ENCODE data around the gene STMP1.
"Not testable (repeated sequence)": the region's sequence is repeated elsewhere in the genome, so short reads cannot be mapped to it uniquely, and the experiment has no call there.

Gene STMP1

DNA sequence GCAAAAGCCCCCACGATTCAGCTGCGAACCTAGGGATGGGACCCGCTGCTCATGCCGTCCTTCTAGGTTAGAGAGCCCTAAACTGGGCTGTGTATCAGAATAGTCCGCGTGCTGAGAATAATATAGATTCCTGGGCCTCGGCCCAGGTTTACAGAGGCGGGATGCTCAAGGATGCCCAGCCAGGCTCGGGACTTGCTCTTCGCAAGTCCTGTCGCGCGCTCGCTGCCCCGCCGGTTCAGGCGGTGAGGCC, 266 bp upstream of the STMP1 start:
- Histone ChIP-seq H3K27me3 (replicated peaks; ENCODE audit: control insufficient read depth, insufficient read depth, low read length, poor library complexity, severe bottlenecking) (no peaks in the 10 kb centered on the region), H3K4me1 (ENCODE audit: control insufficient read depth, insufficient read depth, low read length, poor library complexity, severe bottlenecking) (peaks cover 10% of the 10 kb centered on the region)

DNA sequence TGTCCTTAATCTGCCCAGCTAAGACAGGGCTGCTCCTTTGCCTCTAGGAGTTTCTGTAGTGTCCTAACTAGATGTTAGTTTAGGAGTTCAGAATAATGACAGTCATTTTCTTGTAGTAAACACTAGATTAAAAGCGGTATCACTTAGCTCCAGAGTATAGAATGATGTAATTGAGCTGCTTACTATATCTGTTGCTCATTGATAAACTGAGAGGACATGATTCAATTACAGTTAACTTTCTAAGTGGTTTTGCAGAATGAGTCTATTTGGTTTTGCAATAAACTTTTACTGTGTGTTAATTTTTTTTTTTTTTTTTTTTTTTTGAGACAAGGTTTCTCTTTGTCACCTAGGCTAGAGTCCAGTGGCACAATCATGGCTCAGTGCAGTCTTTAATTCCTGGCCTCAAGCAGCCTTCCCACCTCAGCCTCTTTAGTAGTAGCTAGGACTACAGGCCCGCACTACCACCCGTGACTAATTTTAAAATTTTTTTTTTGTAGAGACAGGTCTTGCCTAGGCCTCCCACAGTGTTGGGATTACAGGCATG, 1.8 kb downstream of the STMP1 start:
- DNase-seq = no peak

More for the DNA sequence above, 266 bp upstream of the STMP1 start:
- Histone ChIP-seq H3K4me3 (ENCODE audit: insufficient read depth, low read depth, low read length, poor library complexity, severe bottlenecking) (peak overlapping the region; percentile 79), H3K36me3 (ENCODE audit: control insufficient read depth, insufficient read depth, low read length) (no peaks in the 10 kb centered on the region), H3K9me3 (ENCODE audit: control insufficient read depth, low read length) (no peaks in the 10 kb centered on the region), H3K27ac (ENCODE audit: insufficient read depth, low read length, poor library complexity, severe bottlenecking) (peak overlapping the region; percentile 64)
- no peak for DNase-seq

DNA sequence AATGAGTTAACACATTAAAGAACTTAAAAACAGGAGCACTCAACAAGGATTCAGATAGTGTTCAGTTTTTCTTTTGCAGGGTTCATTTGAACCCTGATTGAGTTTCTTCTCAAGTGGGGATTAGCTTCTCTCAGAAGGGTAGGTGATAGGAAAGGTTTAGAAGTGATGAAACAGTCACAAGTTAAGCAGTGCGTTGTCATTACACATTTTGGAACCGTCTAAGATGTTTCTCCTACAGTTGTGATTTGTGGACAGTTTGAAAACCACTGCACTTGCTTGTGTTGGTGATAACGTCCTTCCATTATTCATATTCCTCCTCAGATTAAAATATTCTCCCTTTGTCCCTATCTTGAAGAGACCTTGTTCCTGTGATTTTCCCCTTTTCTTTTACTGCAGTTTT, 2.7 kb downstream of the STMP1 start:
- Histone ChIP-seq H3K36me3 (ENCODE audit: control insufficient read depth, insufficient read depth, low read length) (no peaks in the 10 kb centered on the region), H3K9me3 (ENCODE audit: control insufficient read depth, low read length) (no peaks in the 10 kb centered on the region), H3K4me1 (ENCODE audit: control insufficient read depth, insufficient read depth, low read length, poor library complexity, severe bottlenecking) (peaks cover 10% of the 10 kb centered on the region), H3K4me3 (ENCODE audit: insufficient read depth, low read depth, low read length, poor library complexity, severe bottlenecking) (no peak overlapping the region), H3K27me3 (replicated peaks; ENCODE audit: control insufficient read depth, insufficient read depth, low read length, poor library complexity, severe bottlenecking) (no peaks in the 10 kb centered on the region), H3K27ac (ENCODE audit: insufficient read depth, low read length, poor library complexity, severe bottlenecking) (no peak overlapping the region)
- no peak for DNase-seq

More for the DNA sequence above, 1.8 kb downstream of the STMP1 start:
- H3K36me3 ChIP-seq (ENCODE audit: control insufficient read depth, insufficient read depth, low read length) = no peaks in the 10 kb centered on the region
- no peaks in the 10 kb centered on the region for H3K27me3 ChIP-seq (replicated peaks; ENCODE audit: control insufficient read depth, insufficient read depth, low read length, poor library complexity, severe bottlenecking)
- peaks cover 10% of the 10 kb centered on the region for H3K4me1 ChIP-seq (ENCODE audit: control insufficient read depth, insufficient read depth, low read length, poor library complexity, severe bottlenecking)
- no peaks in the 10 kb centered on the region for H3K9me3 ChIP-seq (ENCODE audit: control insufficient read depth, low read length)
- no peak overlapping the region for H3K4me3 ChIP-seq (ENCODE audit: insufficient read depth, low read depth, low read length, poor library complexity, severe bottlenecking)
- H3K27ac ChIP-seq (ENCODE audit: insufficient read depth, low read length, poor library complexity, severe bottlenecking) = no peak overlapping the region

DNA sequence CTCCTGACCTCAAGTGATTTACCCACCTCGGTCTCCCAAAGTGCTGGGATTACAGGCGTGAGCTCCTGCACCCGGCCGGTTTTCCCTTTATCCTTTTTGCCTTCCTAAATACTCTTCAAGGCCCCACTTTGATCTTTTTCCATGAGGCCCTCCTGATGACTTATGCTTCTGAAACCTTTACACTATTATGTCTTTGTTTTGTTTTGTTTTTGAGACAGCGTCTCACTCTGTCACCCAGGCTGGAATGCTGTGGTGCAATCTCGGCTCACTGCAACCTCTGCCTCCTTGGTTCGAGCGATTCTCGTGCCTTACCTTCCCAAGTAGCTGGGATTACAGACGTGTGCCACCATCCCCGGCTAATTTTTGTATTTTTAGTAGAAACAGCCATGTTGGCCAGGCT, 3.8 kb downstream of the STMP1 start:
- Histone ChIP-seq H3K36me3 (ENCODE audit: control insufficient read depth, insufficient read depth, low read length) (no peaks in the 10 kb centered on the region), H3K27ac (ENCODE audit: insufficient read depth, low read length, poor library complexity, severe bottlenecking) (no peak overlapping the region), H3K27me3 (replicated peaks; ENCODE audit: control insufficient read depth, insufficient read depth, low read length, poor library complexity, severe bottlenecking) (no peaks in the 10 kb centered on the region), H3K9me3 (ENCODE audit: control insufficient read depth, low read length) (no peaks in the 10 kb centered on the region), H3K4me3 (ENCODE audit: insufficient read depth, low read depth, low read length, poor library complexity, severe bottlenecking) (no peak overlapping the region), H3K4me1 (ENCODE audit: control insufficient read depth, insufficient read depth, low read length, poor library complexity, severe bottlenecking) (peaks cover 10% of the 10 kb centered on the region)
- DNase-seq = no peak

DNA sequence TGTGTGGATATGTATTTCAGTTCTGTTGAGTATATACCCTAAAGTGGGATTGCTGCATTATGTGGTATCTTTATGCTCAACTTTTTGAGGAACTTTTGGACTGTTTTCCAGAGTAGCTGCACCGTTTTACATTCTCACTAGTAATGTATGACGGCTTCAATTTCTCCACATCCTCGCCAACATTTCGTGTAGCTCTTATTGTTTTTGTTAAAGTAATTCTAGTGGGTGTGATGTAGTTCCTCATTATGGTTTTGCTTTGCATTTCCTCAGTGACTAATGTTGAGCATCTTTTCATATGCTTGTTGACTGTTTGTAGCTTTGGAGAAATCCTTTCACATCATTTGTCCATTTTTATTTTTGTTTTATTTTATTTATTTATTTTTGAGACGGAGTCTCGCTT, 4.5 kb downstream of the STMP1 start:
- no peaks in the 10 kb centered on the region for H3K9me3 ChIP-seq (ENCODE audit: control insufficient read depth, low read length)
- no peak overlapping the region for H3K27ac ChIP-seq (ENCODE audit: insufficient read depth, low read length, poor library complexity, severe bottlenecking)
- H3K27me3 ChIP-seq (replicated peaks; ENCODE audit: control insufficient read depth, insufficient read depth, low read length, poor library complexity, severe bottlenecking) = no peaks in the 10 kb centered on the region
- peaks cover 8% of the 10 kb centered on the region for H3K4me1 ChIP-seq (ENCODE audit: control insufficient read depth, insufficient read depth, low read length, poor library complexity, severe bottlenecking)
- H3K4me3 ChIP-seq (ENCODE audit: insufficient read depth, low read depth, low read length, poor library complexity, severe bottlenecking) = no peak overlapping the region
- no peaks in the 10 kb centered on the region for H3K36me3 ChIP-seq (ENCODE audit: control insufficient read depth, insufficient read depth, low read length)
- DNase-seq = no peak

DNA sequence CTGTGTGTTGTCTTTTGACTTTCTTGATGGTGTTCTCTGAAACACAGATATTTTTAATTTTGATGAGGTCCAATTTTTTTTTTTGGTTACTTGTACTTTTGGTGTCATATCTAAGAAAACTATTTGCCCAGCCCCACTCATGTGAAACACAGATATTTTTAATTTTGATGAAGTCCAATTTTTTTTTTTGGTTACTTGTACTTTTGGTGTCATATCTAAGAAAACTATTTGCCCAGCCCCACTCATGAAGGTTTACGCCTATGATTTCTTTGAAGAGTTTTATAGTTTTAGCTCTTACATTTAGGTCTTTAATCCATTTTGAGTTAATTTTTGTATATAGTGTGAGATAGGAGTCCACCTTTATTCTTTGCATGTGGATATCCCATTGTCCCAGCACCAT, 5.3 kb downstream of the STMP1 start:
- H3K36me3 ChIP-seq (ENCODE audit: control insufficient read depth, insufficient read depth, low read length); H3K27ac ChIP-seq (ENCODE audit: insufficient read depth, low read length, poor library complexity, severe bottlenecking); H3K4me3 ChIP-seq (ENCODE audit: insufficient read depth, low read depth, low read length, poor library complexity, severe bottlenecking); H3K27me3 ChIP-seq (replicated peaks; ENCODE audit: control insufficient read depth, insufficient read depth, low read length, poor library complexity, severe bottlenecking); DNase-seq; H3K9me3 ChIP-seq (ENCODE audit: control insufficient read depth, low read length); H3K4me1 ChIP-seq (ENCODE audit: control insufficient read depth, insufficient read depth, low read length, poor library complexity, severe bottlenecking): not testable (repeated sequence)

DNA sequence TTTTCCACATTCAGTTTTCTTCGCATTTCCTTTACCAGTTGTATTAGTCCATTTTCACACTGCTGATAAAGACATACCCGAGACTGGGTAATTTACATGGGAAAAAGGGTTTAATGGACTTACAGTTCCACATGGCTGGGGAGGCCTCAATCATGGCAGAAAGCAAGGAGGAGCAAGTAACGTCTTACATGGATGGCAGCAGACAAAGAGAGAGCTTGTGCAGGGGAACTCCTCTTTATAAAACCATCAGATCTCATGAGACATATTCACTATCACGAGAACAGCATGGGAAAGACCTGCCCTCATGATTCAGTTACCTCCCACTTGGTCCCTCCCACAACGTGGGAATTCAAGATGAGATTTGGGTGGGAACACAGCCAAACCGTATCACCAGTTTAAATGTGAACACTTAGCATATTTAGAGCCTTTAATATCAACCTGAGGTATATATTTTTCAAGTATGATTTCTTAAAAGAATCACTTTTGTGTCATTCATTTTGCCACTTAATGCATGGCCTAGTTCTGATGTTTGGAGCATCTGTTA, 6.6 kb downstream of the STMP1 start:
- not testable (repeated sequence) for H3K27ac ChIP-seq (ENCODE audit: insufficient read depth, low read length, poor library complexity, severe bottlenecking); H3K27me3 ChIP-seq (replicated peaks; ENCODE audit: control insufficient read depth, insufficient read depth, low read length, poor library complexity, severe bottlenecking); H3K4me3 ChIP-seq (ENCODE audit: insufficient read depth, low read depth, low read length, poor library complexity, severe bottlenecking); H3K36me3 ChIP-seq (ENCODE audit: control insufficient read depth, insufficient read depth, low read length); H3K4me1 ChIP-seq (ENCODE audit: control insufficient read depth, insufficient read depth, low read length, poor library complexity, severe bottlenecking); H3K9me3 ChIP-seq (ENCODE audit: control insufficient read depth, low read length); DNase-seq

DNA sequence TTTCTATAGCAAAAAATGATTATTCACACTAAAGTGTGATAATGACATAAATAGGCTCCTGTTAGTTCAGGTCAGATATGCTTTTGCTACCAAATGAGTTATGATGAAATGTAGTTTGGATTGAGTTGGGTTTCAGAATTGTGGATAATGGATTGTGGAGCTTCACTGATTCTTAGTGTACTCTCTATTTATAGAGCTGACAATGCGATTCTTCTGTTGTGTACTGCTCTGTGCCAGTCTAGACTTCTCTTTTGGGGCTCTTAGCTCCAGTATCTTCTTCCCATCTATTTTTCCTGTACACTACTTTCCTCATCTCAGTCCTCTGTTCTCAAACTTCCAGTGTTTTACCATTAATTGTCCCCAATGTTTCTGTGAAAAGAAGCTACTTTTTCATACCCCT, 7.5 kb downstream of the STMP1 start:
- no peaks in the 10 kb centered on the region for H3K4me1 ChIP-seq (ENCODE audit: control insufficient read depth, insufficient read depth, low read length, poor library complexity, severe bottlenecking)
- no peak for DNase-seq
- no peaks in the 10 kb centered on the region for H3K9me3 ChIP-seq (ENCODE audit: control insufficient read depth, low read length)
- no peak overlapping the region for H3K4me3 ChIP-seq (ENCODE audit: insufficient read depth, low read depth, low read length, poor library complexity, severe bottlenecking)
- peaks cover 8% of the 10 kb centered on the region for H3K36me3 ChIP-seq (ENCODE audit: control insufficient read depth, insufficient read depth, low read length)
- H3K27ac ChIP-seq (ENCODE audit: insufficient read depth, low read length, poor library complexity, severe bottlenecking) = no peak overlapping the region
- H3K27me3 ChIP-seq (replicated peaks; ENCODE audit: control insufficient read depth, insufficient read depth, low read length, poor library complexity, severe bottlenecking) = no peaks in the 10 kb centered on the region

DNA sequence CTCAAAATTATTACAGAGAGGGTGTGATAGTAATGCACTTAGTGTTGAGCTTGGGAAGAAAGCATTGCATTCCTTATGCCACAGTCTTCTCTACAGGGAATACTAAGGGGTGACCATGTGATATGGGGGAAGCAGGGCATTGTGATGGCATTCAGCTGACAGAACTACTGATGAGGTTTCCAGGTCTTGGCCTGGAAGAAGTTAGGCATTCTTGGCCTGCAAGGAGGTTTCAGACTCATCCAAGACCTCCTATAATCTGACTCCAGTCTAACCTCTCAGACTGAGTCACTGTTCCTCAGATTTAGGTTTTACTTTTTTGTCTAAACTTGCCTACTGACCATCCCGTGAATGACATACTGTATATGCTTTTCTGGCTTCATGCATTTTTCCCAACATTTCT, 7.9 kb downstream of the STMP1 start:
- Histone ChIP-seq H3K4me3 (ENCODE audit: insufficient read depth, low read depth, low read length, poor library complexity, severe bottlenecking) (no peak overlapping the region), H3K4me1 (ENCODE audit: control insufficient read depth, insufficient read depth, low read length, poor library complexity, severe bottlenecking) (no peaks in the 10 kb centered on the region), H3K9me3 (ENCODE audit: control insufficient read depth, low read length) (no peaks in the 10 kb centered on the region), H3K27ac (ENCODE audit: insufficient read depth, low read length, poor library complexity, severe bottlenecking) (no peak overlapping the region), H3K27me3 (replicated peaks; ENCODE audit: control insufficient read depth, insufficient read depth, low read length, poor library complexity, severe bottlenecking) (no peaks in the 10 kb centered on the region), H3K36me3 (ENCODE audit: control insufficient read depth, insufficient read depth, low read length) (peaks cover 9% of the 10 kb centered on the region)
- no peak for DNase-seq

DNA sequence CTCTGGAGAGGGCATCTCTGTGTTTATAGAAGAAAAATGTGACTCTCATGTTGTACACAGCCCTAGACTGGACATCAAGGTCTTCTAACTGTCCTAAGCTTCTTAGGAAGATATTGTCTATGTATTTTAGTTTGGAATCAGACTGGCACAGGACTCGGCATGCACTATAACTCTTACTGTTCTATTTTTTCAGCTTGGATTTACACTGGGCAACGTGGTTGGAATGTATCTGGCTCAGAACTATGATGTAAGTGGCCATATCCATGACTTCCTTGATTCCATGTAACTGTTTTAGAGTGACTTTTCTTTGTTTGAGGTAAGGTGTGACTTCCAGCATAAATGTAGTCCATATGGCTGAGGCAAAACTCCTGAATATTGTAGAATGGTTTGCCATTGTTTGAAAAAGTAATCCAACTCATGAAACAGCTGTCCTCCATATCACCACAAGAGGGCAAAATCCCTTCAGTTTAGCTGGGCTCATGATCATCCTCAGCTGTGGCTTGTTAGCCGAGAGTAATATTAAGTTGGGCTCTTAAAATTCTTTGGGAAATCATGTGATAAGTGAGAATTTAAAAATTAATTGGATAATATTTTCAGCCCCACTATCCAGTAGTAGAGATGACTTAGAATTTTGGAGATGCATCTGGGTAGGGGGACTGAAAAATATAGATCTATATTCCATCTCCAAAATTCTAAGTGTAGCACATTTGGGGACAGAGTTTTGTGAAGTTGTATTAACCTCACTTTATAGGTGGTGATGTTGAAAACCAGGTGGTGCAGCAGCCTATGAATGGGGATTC, 10.4 kb downstream of the STMP1 start:
- no peak overlapping the region for H3K4me3 ChIP-seq (ENCODE audit: insufficient read depth, low read depth, low read length, poor library complexity, severe bottlenecking)
- H3K36me3 ChIP-seq (ENCODE audit: control insufficient read depth, insufficient read depth, low read length) = peaks cover 17% of the 10 kb centered on the region
- H3K27ac ChIP-seq (ENCODE audit: insufficient read depth, low read length, poor library complexity, severe bottlenecking) = no peak overlapping the region
- no peaks in the 10 kb centered on the region for H3K4me1 ChIP-seq (ENCODE audit: control insufficient read depth, insufficient read depth, low read length, poor library complexity, severe bottlenecking)
- no peak for DNase-seq
- no peaks in the 10 kb centered on the region for H3K9me3 ChIP-seq (ENCODE audit: control insufficient read depth, low read length)
- no peaks in the 10 kb centered on the region for H3K27me3 ChIP-seq (replicated peaks; ENCODE audit: control insufficient read depth, insufficient read depth, low read length, poor library complexity, severe bottlenecking)
